ENCODE measurements around the gene KRT81.

GRCh38 chr12:52275686-52276085, 15.6 kb downstream of the KRT81 start:
- no peak for TF ChIP-seq CTCF (IDR thresholded peaks at IDR 0.05 in 8 of 11, conservative IDR thresholded peaks at IDR 0.05 in 3 of 11)
- no peak for TF ChIP-seq POLR2A (IDR thresholded peaks at IDR 0.05)

All from spleen (tissue), 7 donors.